ENCODE measurements around the gene ACOX1. TPM values are rescaled to one million over a fixed set of nuclear protein-coding genes. Genes with fewer than 3 reads are reported as not detected.

Gene ACOX1
- total and polyA plus RNA-seq, 2 experiments from 2014 or later: 36.0 to 93.6 TPM

DNA sequence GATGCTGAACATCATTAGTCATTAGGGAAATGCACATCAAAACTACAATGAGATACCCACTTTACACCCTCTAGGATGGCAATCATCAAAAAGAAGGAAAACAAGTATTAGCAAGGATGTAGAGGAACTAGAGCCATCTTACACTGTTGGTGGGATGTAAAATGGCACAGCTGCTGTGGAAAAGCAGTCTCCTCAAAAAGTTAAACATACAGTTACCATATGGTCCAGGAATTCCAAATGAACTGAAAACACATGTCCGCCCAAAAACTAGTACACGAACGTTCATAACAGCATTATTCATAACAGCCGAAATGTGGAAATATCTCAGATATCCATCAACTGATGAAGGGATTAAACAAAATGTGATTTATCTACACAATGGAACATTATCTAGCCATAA, 45.2 kb downstream of the ACOX1 start:
- DNase-seq (ENCODE audit: low spot score): no peak
- WGBS (ENCODE audit: low lambda C conversion rate, missing lambda C conversion rate): 73% methylated on average over 4 of the region's 4 CpGs
- Histone ChIP-seq H2AFZ (no peak overlapping the region), H3K79me2 (no peaks in the 10 kb centered on the region), H3K36me3 (replicated peaks; ENCODE audit: insufficient read depth, low read depth) (no peaks in the 10 kb centered on the region), H3K9me3 (ENCODE audit: low read depth) (no peaks in the 10 kb centered on the region), H4K20me1 (ENCODE audit: insufficient read depth, poor library complexity, severe bottlenecking) (no peaks in the 10 kb centered on the region), H3K4me3 (no peak overlapping the region), H3K27me3 (no peaks in the 10 kb centered on the region), H3K4me2 (no peak overlapping the region), H3K9me2 (replicated peaks; ENCODE audit: insufficient read depth) (no peaks in the 10 kb centered on the region), H3K4me1 (ENCODE audit: insufficient read depth) (no peaks in the 10 kb centered on the region), H3K27ac (no peak overlapping the region)
- TF ChIP-seq, protein P1, sequence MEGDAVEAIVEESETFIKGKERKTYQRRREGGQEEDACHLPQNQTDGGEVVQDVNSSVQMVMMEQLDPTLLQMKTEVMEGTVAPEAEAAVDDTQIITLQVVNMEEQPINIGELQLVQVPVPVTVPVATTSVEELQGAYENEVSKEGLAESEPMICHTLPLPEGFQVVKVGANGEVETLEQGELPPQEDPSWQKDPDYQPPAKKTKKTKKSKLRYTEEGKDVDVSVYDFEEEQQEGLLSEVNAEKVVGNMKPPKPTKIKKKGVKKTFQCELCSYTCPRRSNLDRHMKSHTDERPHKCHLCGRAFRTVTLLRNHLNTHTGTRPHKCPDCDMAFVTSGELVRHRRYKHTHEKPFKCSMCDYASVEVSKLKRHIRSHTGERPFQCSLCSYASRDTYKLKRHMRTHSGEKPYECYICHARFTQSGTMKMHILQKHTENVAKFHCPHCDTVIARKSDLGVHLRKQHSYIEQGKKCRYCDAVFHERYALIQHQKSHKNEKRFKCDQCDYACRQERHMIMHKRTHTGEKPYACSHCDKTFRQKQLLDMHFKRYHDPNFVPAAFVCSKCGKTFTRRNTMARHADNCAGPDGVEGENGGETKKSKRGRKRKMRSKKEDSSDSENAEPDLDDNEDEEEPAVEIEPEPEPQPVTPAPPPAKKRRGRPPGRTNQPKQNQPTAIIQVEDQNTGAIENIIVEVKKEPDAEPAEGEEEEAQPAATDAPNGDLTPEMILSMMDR (IDR thresholded peaks at IDR 0.05; ENCODE audit: poor library complexity): no peak
- TF ChIP-seq EZH2 (IDR thresholded peaks at IDR 0.05; ENCODE audit: borderline replicate concordance) (no peak), EZH2phosphoT487 (IDR thresholded peaks at IDR 0.05; ENCODE audit: low read depth, severe bottlenecking, unreplicated experiment) (no peak)

DNA sequence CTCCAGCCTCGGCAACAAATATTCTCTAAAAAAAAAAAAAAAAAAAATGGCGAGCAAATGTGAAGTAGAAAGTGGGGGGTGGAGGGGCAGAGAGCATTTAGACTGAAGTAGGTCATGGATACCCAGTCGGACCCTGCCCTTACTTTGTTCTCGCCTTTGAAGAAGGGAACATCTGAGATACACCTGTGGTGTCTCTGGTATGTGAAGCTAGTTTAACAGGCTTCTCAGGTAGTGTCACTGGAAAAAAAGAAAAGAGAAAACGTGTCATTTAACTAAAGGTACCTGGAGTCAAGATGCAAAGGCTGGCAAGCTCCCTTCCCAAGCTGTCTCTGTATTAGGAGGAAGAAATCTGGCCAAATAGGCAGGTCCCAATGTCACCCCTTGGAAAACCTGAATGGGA, 46.1 kb downstream of the ACOX1 start:
- TF ChIP-seq, protein P1 (IDR thresholded peaks at IDR 0.05; ENCODE audit: poor library complexity): no peak
- TF ChIP-seq EZH2phosphoT487 (IDR thresholded peaks at IDR 0.05; ENCODE audit: low read depth, severe bottlenecking, unreplicated experiment) (no peak), EZH2 (IDR thresholded peaks at IDR 0.05; ENCODE audit: borderline replicate concordance) (no peak)
- DNase-seq (ENCODE audit: low spot score): no peak
- Histone ChIP-seq H3K79me2 (no peaks in the 10 kb centered on the region), H3K9me3 (ENCODE audit: low read depth) (no peaks in the 10 kb centered on the region), H4K20me1 (ENCODE audit: insufficient read depth, poor library complexity, severe bottlenecking) (no peaks in the 10 kb centered on the region), H3K36me3 (replicated peaks; ENCODE audit: insufficient read depth, low read depth) (no peaks in the 10 kb centered on the region), H3K4me2 (no peak overlapping the region), H3K4me3 (no peak overlapping the region), H3K27me3 (no peaks in the 10 kb centered on the region), H3K27ac (no peak overlapping the region), H2AFZ (no peak overlapping the region), H3K4me1 (ENCODE audit: insufficient read depth) (no peaks in the 10 kb centered on the region), H3K9me2 (replicated peaks; ENCODE audit: insufficient read depth) (no peaks in the 10 kb centered on the region)
- 86% methylated on average over 5 of the region's 5 CpGs for WGBS (ENCODE audit: low lambda C conversion rate, missing lambda C conversion rate)

DNA sequence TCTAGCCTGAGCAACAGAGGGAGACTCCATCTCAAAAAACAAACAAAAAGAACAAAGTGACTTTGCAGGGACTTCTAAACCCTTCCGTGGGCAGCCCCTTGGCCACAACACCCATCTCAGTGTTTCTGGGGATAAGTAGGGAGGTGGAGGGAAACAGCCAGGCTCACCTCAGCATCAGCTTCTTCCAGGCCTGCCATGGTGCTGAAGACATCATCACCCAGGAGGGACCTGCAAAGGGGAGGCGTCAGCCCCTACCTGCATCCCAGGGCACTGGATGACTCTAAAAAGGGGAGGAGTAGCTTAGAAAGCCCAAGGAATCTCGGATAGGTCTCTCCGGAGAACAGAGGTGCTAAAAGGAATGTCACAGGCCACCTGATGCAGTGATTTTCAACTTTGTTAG, 47.9 kb downstream of the ACOX1 start:
- Histone ChIP-seq H3K4me1 (ENCODE audit: insufficient read depth) (no peaks in the 10 kb centered on the region), H3K79me2 (no peaks in the 10 kb centered on the region), H3K9me3 (ENCODE audit: low read depth) (no peaks in the 10 kb centered on the region), H3K36me3 (replicated peaks; ENCODE audit: insufficient read depth, low read depth) (no peaks in the 10 kb centered on the region), H3K9me2 (replicated peaks; ENCODE audit: insufficient read depth) (no peaks in the 10 kb centered on the region), H3K4me3 (no peak overlapping the region), H3K27ac (no peak overlapping the region), H3K27me3 (no peaks in the 10 kb centered on the region), H4K20me1 (ENCODE audit: insufficient read depth, poor library complexity, severe bottlenecking) (no peaks in the 10 kb centered on the region), H2AFZ (no peak overlapping the region), H3K4me2 (no peak overlapping the region)
- no peak for DNase-seq (ENCODE audit: low spot score)
- whole genome bisulfite sequencing (ENCODE audit: low lambda C conversion rate, missing lambda C conversion rate): 77% methylated on average over 4 of the region's 4 CpGs
- TF ChIP-seq EZH2 (IDR thresholded peaks at IDR 0.05; ENCODE audit: borderline replicate concordance): no peak
- TF ChIP-seq, protein P1 (IDR thresholded peaks at IDR 0.05; ENCODE audit: poor library complexity): no peak
- no peak for TF ChIP-seq EZH2phosphoT487 (IDR thresholded peaks at IDR 0.05; ENCODE audit: low read depth, severe bottlenecking, unreplicated experiment)

Data from hepatocyte (in vitro differentiated cells).